HG03025 (cell line): ENCODE data around the gene CEP170.
"Not testable (repeated sequence)": the region's sequence is repeated elsewhere in the genome, so short reads cannot be mapped to it uniquely, and the experiment has no call there.

ENCODE experiments used
- ATAC-seq: cut with Tn5 transposase; IDR thresholded peaks from one replicate; pipeline ENCODE4 v1.9.1; 2021; ENCODE audit warnings: mild to moderate bottlenecking, moderate library complexity; ENCODE audit not compliant: unreplicated experiment, low FRiP score

CEP170 gene

GRCh38 chr1:243183661-243184060, 71.4 kb downstream of the CEP170 start:
- not testable (repeated sequence) for ATAC-seq

- ATAC-seq = not testable (repeated sequence)
Observed at GRCh38 chr1:243183176-243183575, 71.9 kb downstream of the CEP170 start.

- no peak for ATAC-seq
Observed at GRCh38 chr1:243179720-243180119, 75.4 kb downstream of the CEP170 start.

GRCh38 chr1:243177792-243178191, 77.3 kb downstream of the CEP170 start:
- not testable (repeated sequence) for ATAC-seq

GRCh38 chr1:243173758-243174369, 81.2 kb downstream of the CEP170 start:
- not testable (repeated sequence) for ATAC-seq

- ATAC-seq = not testable (repeated sequence)
Observed at GRCh38 chr1:243164911-243165310, 90.2 kb downstream of the CEP170 start.

GRCh38 chr1:243150906-243151305, 104.2 kb downstream of the CEP170 start:
- ATAC-seq = not testable (repeated sequence)

- ATAC-seq = not testable (repeated sequence)
Observed at GRCh38 chr1:243149120-243149519, 106.0 kb downstream of the CEP170 start.

- not testable (repeated sequence) for ATAC-seq
Observed at GRCh38 chr1:243147351-243147750, 107.7 kb downstream of the CEP170 start.

GRCh38 chr1:243140498-243140897, 114.6 kb downstream of the CEP170 start:
- not testable (repeated sequence) for ATAC-seq

GRCh38 chr1:243122876-243123409, 132.1 kb downstream of the CEP170 start:
- not testable (repeated sequence) for ATAC-seq

GRCh38 chr1:243121939-243122338, 133.1 kb downstream of the CEP170 start:
- ATAC-seq = not testable (repeated sequence)

GRCh38 chr1:243118601-243119322, 136.3 kb downstream of the CEP170 start:
- ATAC-seq = not testable (repeated sequence)

GRCh38 chr1:243116187-243116586, 138.9 kb downstream of the CEP170 start:
- not testable (repeated sequence) for ATAC-seq

- not testable (repeated sequence) for ATAC-seq
Observed at GRCh38 chr1:243114769-243115168, 140.3 kb downstream of the CEP170 start.

GRCh38 chr1:243114059-243114713, 140.9 kb downstream of the CEP170 start:
- ATAC-seq = peak; percentile 89

GRCh38 chr1:243107171-243107570, 147.9 kb downstream of the CEP170 start:
- not testable (repeated sequence) for ATAC-seq

GRCh38 chr1:243105652-243106332, 149.3 kb downstream of the CEP170 start:
- not testable (repeated sequence) for ATAC-seq

- not testable (repeated sequence) for ATAC-seq
Observed at GRCh38 chr1:243105104-243105503, 150.0 kb downstream of the CEP170 start.

GRCh38 chr1:243104452-243104851, 150.6 kb downstream of the CEP170 start:
- not testable (repeated sequence) for ATAC-seq
